Left ventricle myocardium superior (tissue), 1 donor: Measurements from ENCODE around the gene ANGPTL1. TPM values are rescaled to one million over a fixed set of nuclear protein-coding genes. Genes with fewer than 3 reads are reported as not detected.

ENCODE experiments used
- ATAC-seq: fragments of 200-7000 bp; cut with Tn5 transposase; one replicate; pipeline ENCODE4 v1.9.1; 2020; ENCODE audit warnings: mild to moderate bottlenecking, moderate library complexity
- DNase-seq: peaks from one replicate; pipeline ENCODE4 v3.0.0-alpha.2; 2020
- intact Hi-C: fragments of 100-400 bp; cut with micrococcal nuclease; formaldehyde crosslinking; loops from one replicate; pipeline ENCODE4 v1.11.0; 2022
- total RNA-seq: library from RNA; stranded (reverse); fragmentation: NEBNext Ultra II Directional; extraction: Animal tissue kit (Norgen Biotek cat#: 25700); gene quantifications from one replicate; pipeline ENCODE4 v1.2.1, GENCODE V29; 2021
- donor health status: DM: no; HTN: yes; CAD: no; lungs with severe emphysema.

The ANGPTL1 gene
- total RNA-seq, 1 donor from 2014 or later: 6.6 TPM

DNA sequence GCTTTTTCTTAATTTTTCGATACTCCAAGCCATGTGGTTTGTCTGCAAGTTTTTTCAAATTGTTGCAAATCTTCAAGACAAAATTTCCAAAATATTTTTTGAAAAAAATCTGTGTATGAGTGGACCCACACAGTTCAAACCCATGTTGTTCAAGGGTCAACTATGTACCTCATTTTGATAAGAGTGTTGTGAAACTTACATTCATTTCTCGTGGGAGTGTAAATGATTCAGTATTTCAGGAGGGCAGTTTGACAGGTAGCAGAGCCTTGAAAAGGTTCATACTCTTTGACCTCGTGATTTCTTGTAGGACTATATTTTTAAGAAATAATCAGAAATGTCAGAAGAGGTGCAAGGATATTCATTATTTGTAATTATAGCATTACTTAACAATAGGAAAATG is 68.0 kb downstream of the ANGPTL1 start:
- intact Hi-C loops: no loop called here
- ATAC-seq (no peak), DNase-seq (no peak)

Other genes starting within 250 kb of the ANGPTL1 start
- gene RALGPS2, start 145.8 kb downstream of the ANGPTL1 start, total RNA-seq: 13.7 TPM
- 54.5 TPM for gene FAM20B, start 154.8 kb upstream of the ANGPTL1 start, total RNA-seq
- gene TOR3A, start 211.0 kb upstream of the ANGPTL1 start, total RNA-seq: 8.7 TPM